Spleen (tissue), 11 donors: ENCODE data around the gene TSPOAP1. TPM values are rescaled to one million over a fixed set of nuclear protein-coding genes. Genes with fewer than 3 reads are reported as not detected.

ENCODE experiments used
- DNase-seq: peaks from one replicate; pipeline ENCODE4 v3.0.0-alpha.2; 2020
- H3K27ac ChIP-seq, 8 donors: fragments of 200-600 bp; sonication (generic) in 7 of 8; 1 replicate in 4 of 8; 2 replicates in 4 of 8; pipeline versions ENCODE4 v1.5.0 to v1.8.0; 2016 to 2021; ENCODE audit warnings: inconsistent platforms in 4 of 8, mild to moderate bottlenecking in 4 of 8, moderate library complexity in 1 of 8
- H3K27me3 ChIP-seq, 7 donors: fragments of 200-600 bp; sonication (generic) in 6 of 7; replicated peaks in 1 of 7; 1 replicate in 4 of 7; 2 replicates in 3 of 7; pipeline versions ENCODE4 v1.5.0 to v1.8.0; 2016 to 2021; ENCODE audit warnings: inconsistent platforms in 3 of 7, mild to moderate bottlenecking in 1 of 7
- H3K36me3 ChIP-seq, 6 donors: fragments of 200-600 bp; sonication (generic) in 5 of 6; 1 replicate in 4 of 6; 2 replicates in 2 of 6; pipeline versions ENCODE4 v1.5.0 to v1.8.0; 2016 to 2021; ENCODE audit warnings: inconsistent platforms in 2 of 6
- H3K4me1 ChIP-seq, 6 donors: fragments of 200-600 bp; sonication (generic) in 5 of 6; 1 replicate in 3 of 6; 2 replicates in 3 of 6; pipeline versions ENCODE4 v1.5.0 to v1.8.0; 2016 to 2021; ENCODE audit warnings: inconsistent platforms in 3 of 6
- H3K4me3 ChIP-seq, 8 donors: fragments of 200-600 bp; sonication (generic) in 7 of 8; 1 replicate in 4 of 8; 2 replicates in 4 of 8; pipeline versions ENCODE4 v1.5.0 to v1.8.0; 2016 to 2021; ENCODE audit warnings: inconsistent platforms in 4 of 8, mild to moderate bottlenecking in 4 of 8, moderate library complexity in 2 of 8
- H3K9me3 ChIP-seq, 8 donors: fragments of 200-600 bp; sonication (generic) in 7 of 8; 1 replicate in 4 of 8; 2 replicates in 4 of 8; pipeline versions ENCODE4 v1.5.0 to v1.8.0; 2016 to 2021; ENCODE audit warnings: inconsistent platforms in 4 of 8
- CTCF ChIP-seq, 11 experiments: fragments of 200-600 bp in 7 of 11; fragments of 450-650 bp in 4 of 11; sonication (generic) in 4 of 11; IDR thresholded peaks in 8 of 11; conservative IDR thresholded peaks in 3 of 11; 1 replicate in 7 of 11; 2 replicates in 4 of 11; pipeline versions ENCODE4 v1.4.0 to v1.8.0; 2016 to 2021; ENCODE audit warnings: antibody characterized with exemption in 11 of 11, inconsistent platforms in 4 of 11, mild to moderate bottlenecking in 1 of 11
- POLR2A ChIP-seq, 3 donors: fragments of 450-650 bp; IDR thresholded peaks; one replicate each; pipeline ENCODE4 v1.5.1; 2017; ENCODE audit warnings: antibody characterized with exemption in 3 of 3, mild to moderate bottlenecking in 1 of 3
- POLR2AphosphoS5 ChIP-seq, 3 donors: sonication (generic); formaldehyde crosslinking; IDR thresholded peaks; one replicate each; pipeline ENCODE4 v1.5.1; 2017; ENCODE audit warnings: antibody characterized with exemption in 3 of 3
- WGBS, 5 donors: extraction: QIAGEN DNeasy Blood & Tissue Kit in 3 of 5; methylation state at CpG; one replicate each; pipeline versions ENCODE4 v1.1.5 to v1.1.7; 2013 to 2018; 5-methylcytosine and 5-hydroxymethylcytosine counted together
- intact Hi-C: fragments of 100-400 bp; cut with DNase I; formaldehyde crosslinking; loops from one replicate; pipeline ENCODE4 v1.15.0; 2023; ENCODE audit warnings: low total_unique reads
- polyA plus RNA-seq, 3 donors: library from polyadenylated mRNA; stranded (reverse); fragments of 200-250 nt; gene quantifications; one replicate each; pipeline ENCODE4 v1.2.1, GENCODE V29; 2013
- total RNA-seq, 7 donors: library from RNA; depleted of rRNA in 3 of 7; stranded (reverse); fragments of >200 nt in 3 of 7; fragmentation: NEBNext Ultra II Directional in 4 of 7; extraction: Animal tissue kit (Norgen Biotek cat#: 25700) in 4 of 7; gene quantifications; one replicate each; pipeline versions ENCODE4 v1.1.0 to v1.2.1, GENCODE V29; 2016 to 2021
- donor health status: healthy with polysubstance abuse.
- donor health status: DM: no; HTN: no; CAD: no; lungs with moderate emphysema.
- donor health status: DM: no; HTN: no; CAD: no.
- donor health status: Bipolar disorder and iron deficiency.
- donor health status: healthy.
- donor health status: DM: no; HTN: no; CAD: no.
- donor health status: DM: yes; HTN: yes; CAD: no.

Gene TSPOAP1
- total and polyA plus RNA-seq, 10 donors = 11.5 to 31.8 (median 18.6) TPM

GRCh38 chr17:58304750-58305486, 23.7 kb downstream of the TSPOAP1 start:
- TF ChIP-seq CTCF (IDR thresholded peaks at IDR 0.05 in 8 of 11, conservative IDR thresholded peaks at IDR 0.05 in 3 of 11) = no peak
- no peak for TF ChIP-seq POLR2AphosphoS5 (IDR thresholded peaks at IDR 0.05)
- no peak for TF ChIP-seq POLR2A (IDR thresholded peaks at IDR 0.05)
- H3K4me1 ChIP-seq = peaks cover 0 to 25% (median 8%) of the 10 kb centered on the region in 6 donors
- 74 to 89% (median 85%) methylated on average over 9 to 14 of the region's 14 CpGs for WGBS, 5 donors
- no peaks in the 10 kb centered on the region for H3K27me3 ChIP-seq
- no peak overlapping the region for H3K27ac ChIP-seq
- no peak overlapping the region for H3K4me3 ChIP-seq
- H3K36me3 ChIP-seq = peaks cover 0 to 36% (median 0%) of the 10 kb centered on the region in 6 donors
- intact Hi-C loops = no loop called here
- no peak for DNase-seq
- H3K9me3 ChIP-seq = no peaks in the 10 kb centered on the region

DNA sequence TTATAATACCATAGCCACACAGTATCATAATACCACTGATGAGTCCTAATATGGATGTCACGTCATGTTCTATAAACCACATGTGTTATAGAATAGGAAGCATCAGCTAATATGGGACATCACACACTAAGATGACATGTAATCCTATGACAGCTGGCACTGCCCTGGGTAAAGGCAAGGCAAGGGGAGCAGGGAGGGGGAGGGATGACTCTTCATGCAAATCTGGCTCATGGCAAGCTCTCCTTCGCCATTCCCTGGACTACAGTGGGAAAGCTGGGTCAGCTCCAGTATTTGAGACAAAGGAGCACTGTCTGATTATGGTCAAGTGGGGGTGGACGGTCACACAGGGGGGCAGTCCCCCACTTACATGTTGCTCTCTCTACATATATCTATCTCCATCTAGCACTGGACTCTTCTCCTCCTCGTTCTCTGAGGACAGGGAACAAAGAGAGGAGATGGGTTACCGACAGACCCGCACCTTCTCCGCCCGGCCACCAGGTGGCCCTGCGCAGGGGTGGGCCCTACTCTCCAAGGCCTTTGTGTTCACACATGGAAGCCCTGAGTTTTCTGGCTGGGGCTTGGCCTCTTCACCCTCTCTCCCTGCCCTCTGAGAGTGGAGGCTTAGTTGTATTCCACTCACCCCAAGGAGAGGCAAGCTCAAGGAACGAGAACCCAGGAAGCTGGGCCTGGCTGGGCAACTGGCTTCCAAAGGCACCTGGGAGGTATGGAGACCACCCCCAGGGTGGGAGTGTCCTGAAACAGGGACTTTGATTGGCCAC, 24.4 kb downstream of the TSPOAP1 start:
- H3K27ac ChIP-seq = no peak overlapping the region
- WGBS, 5 donors = 39 to 56% (median 39%) methylated on average over 10 of the region's 10 CpGs
- intact Hi-C loops = no loop called here

GRCh38 chr17:58302919-58303585, 25.5 kb downstream of the TSPOAP1 start:
- Histone ChIP-seq H3K9me3 (no peaks in the 10 kb centered on the region), H3K4me3 (no peak overlapping the region), H3K27ac (no peak overlapping the region), H3K27me3 (no peaks in the 10 kb centered on the region), H3K36me3 (peaks cover 0 to 19% (median 0%) of the 10 kb centered on the region in 6 donors), H3K4me1 (peaks cover 0 to 15% (median 8%) of the 10 kb centered on the region in 6 donors)
- WGBS, 5 donors = 73 to 89% (median 78%) methylated on average over 7 to 9 of the region's 9 CpGs
- DNase-seq = no peak
- intact Hi-C loops = no loop called here
- TF ChIP-seq CTCF (IDR thresholded peaks at IDR 0.05 in 8 of 11, conservative IDR thresholded peaks at IDR 0.05 in 3 of 11) (no peak), POLR2AphosphoS5 (IDR thresholded peaks at IDR 0.05) (no peak), POLR2A (IDR thresholded peaks at IDR 0.05) (no peak)

More for the DNA sequence above, 24.4 kb downstream of the TSPOAP1 start:
- Histone ChIP-seq H3K4me1 (peaks cover 0 to 25% (median 8%) of the 10 kb centered on the region in 6 donors), H3K36me3 (peaks cover 0 to 30% (median 0%) of the 10 kb centered on the region in 6 donors), H3K27me3 (no peaks in the 10 kb centered on the region), H3K9me3 (no peaks in the 10 kb centered on the region), H3K4me3 (no peak overlapping the region)
- TF ChIP-seq CTCF (IDR thresholded peaks at IDR 0.05 in 8 of 11, conservative IDR thresholded peaks at IDR 0.05 in 3 of 11) = peak; percentile 54 to 85 (median 72)
- TF ChIP-seq POLR2A (IDR thresholded peaks at IDR 0.05) = no peak
- peak in 1 of 3 donors; percentile 18 for TF ChIP-seq POLR2AphosphoS5 (IDR thresholded peaks at IDR 0.05)
- DNase-seq = peak; percentile 90
